Measurements from ENCODE around the gene MCM9.

- TF ChIP-seq POLR2A (IDR thresholded peaks at IDR 0.05) (no peak), CTCF (IDR thresholded peaks at IDR 0.05) (no peak)
Observed at GRCh38 chr6:118875672-118876071, 59.3 kb downstream of the MCM9 start.
